Dendritic cell treated with granulocyte-macrophage colony-stimulating factor and Interleukin-4, amounts not matched to agents 40 ng/mL and 50 ng/mL, for 4 days (primary cell): ENCODE measurements around the gene APOBR.
"Not testable (repeated sequence)": the region's sequence is repeated elsewhere in the genome, so short reads cannot be mapped to it uniquely, and the experiment has no call there.

ENCODE experiments used
- H3K27ac Mint-ChIP-seq: one replicate; pipeline ENCODE4 v1.8.0; 2022; ENCODE audit warnings: mild to moderate bottlenecking, mixed read lengths
- H3K27me3 Mint-ChIP-seq: one replicate; pipeline ENCODE4 v1.8.0; 2022; ENCODE audit warnings: mild to moderate bottlenecking, mixed read lengths
- H3K36me3 Mint-ChIP-seq: one replicate; pipeline ENCODE4 v1.8.0; 2022; ENCODE audit warnings: low read depth, mixed read lengths
- H3K4me1 Mint-ChIP-seq: one replicate; pipeline ENCODE4 v1.8.0; 2022; ENCODE audit warnings: low read depth, mixed read lengths
- H3K4me3 Mint-ChIP-seq: one replicate; pipeline ENCODE4 v1.8.0; 2022; ENCODE audit warnings: mild to moderate bottlenecking, moderate library complexity, mixed read lengths
- H3K9me3 Mint-ChIP-seq: one replicate; pipeline ENCODE4 v1.8.0; 2022; ENCODE audit warnings: mixed read lengths
- intact Hi-C: fragments of 100-400 bp; cut with micrococcal nuclease; formaldehyde crosslinking; loops from one replicate; pipeline ENCODE4 v1.15.0; 2022

The APOBR gene

GRCh38 chr16:28494121-28494851, at the start of gene APOBR:
Gene APOBR, plus strand, starts transcription at chr16:28494643. Its CDS starts 39 bp downstream, at chr16:28494682.
- intact Hi-C loops: loop anchor here (1.0 to 5.0 kb wide), 3 partner anchors 12 to 217 kb away; partner anchors contain the start of genes IL27 and SGF29

GRCh38 chr16:28446388-28446787, 48.1 kb upstream of the APOBR start:
- H3K4me1 Mint-ChIP-seq, intact Hi-C loops, H3K9me3 Mint-ChIP-seq, H3K36me3 Mint-ChIP-seq, H3K27me3 Mint-ChIP-seq, H3K27ac Mint-ChIP-seq, H3K4me3 Mint-ChIP-seq: not testable (repeated sequence)

More at GRCh38 chr16:28494121-28494851, at the start of gene APOBR:
- Mint-ChIP-seq H3K27me3 (no peaks in the 10 kb centered on the region), H3K9me3 (no peaks in the 10 kb centered on the region), H3K4me1 (peaks cover 73% of the 10 kb centered on the region), H3K27ac (peak within 1 kb of the TSS; percentile 96), H3K36me3 (peaks cover 70% of the 10 kb centered on the region), H3K4me3 (peak within 1 kb of the TSS; percentile 88)

- H3K9me3 Mint-ChIP-seq, H3K27ac Mint-ChIP-seq, H3K27me3 Mint-ChIP-seq, intact Hi-C loops, H3K4me1 Mint-ChIP-seq, H3K36me3 Mint-ChIP-seq, H3K4me3 Mint-ChIP-seq: not testable (repeated sequence)
These were observed 47.4 kb upstream of the APOBR start for GRCh38 chr16:28447081-28447480.

- Mint-ChIP-seq H3K9me3 (no peaks in the 10 kb centered on the region), H3K4me3 (no peak overlapping the region), H3K36me3 (peaks cover 68% of the 10 kb centered on the region), H3K4me1 (peaks cover 3% of the 10 kb centered on the region), H3K27me3 (no peaks in the 10 kb centered on the region), H3K27ac (no peak overlapping the region)
- intact Hi-C loops: no loop called here
These were observed 20.7 kb upstream of the APOBR start for GRCh38 chr16:28473714-28474265.

GRCh38 chr16:28475221-28475620, 19.2 kb upstream of the APOBR start:
- intact Hi-C loops: no loop called here
- peaks cover 82% of the 10 kb centered on the region for H3K36me3 Mint-ChIP-seq
- H3K27me3 Mint-ChIP-seq: no peaks in the 10 kb centered on the region
- H3K9me3 Mint-ChIP-seq: no peaks in the 10 kb centered on the region
- no peak overlapping the region for H3K4me3 Mint-ChIP-seq
- peaks cover 4% of the 10 kb centered on the region for H3K4me1 Mint-ChIP-seq
- no peak overlapping the region for H3K27ac Mint-ChIP-seq

- H3K27ac Mint-ChIP-seq: no peak overlapping the region
- H3K27me3 Mint-ChIP-seq: no peaks in the 10 kb centered on the region
- intact Hi-C loops: no loop called here
- H3K9me3 Mint-ChIP-seq: no peaks in the 10 kb centered on the region
- peaks cover 4% of the 10 kb centered on the region for H3K4me1 Mint-ChIP-seq
- peaks cover 96% of the 10 kb centered on the region for H3K36me3 Mint-ChIP-seq
- H3K4me3 Mint-ChIP-seq: no peak overlapping the region
These were observed 17.0 kb upstream of the APOBR start for GRCh38 chr16:28477311-28477920.

GRCh38 chr16:28478506-28479180, 15.8 kb upstream of the APOBR start:
- Mint-ChIP-seq H3K27ac (no peak overlapping the region), H3K4me1 (peaks cover 4% of the 10 kb centered on the region), H3K4me3 (no peak overlapping the region), H3K27me3 (no peaks in the 10 kb centered on the region), H3K36me3 (peaks cover 100% of the 10 kb centered on the region), H3K9me3 (no peaks in the 10 kb centered on the region)
- intact Hi-C loops: no loop called here

GRCh38 chr16:28482026-28482425, 12.4 kb upstream of the APOBR start:
- Mint-ChIP-seq H3K9me3 (no peaks in the 10 kb centered on the region), H3K27me3 (no peaks in the 10 kb centered on the region), H3K36me3 (peaks cover 95% of the 10 kb centered on the region), H3K4me3 (no peak overlapping the region), H3K4me1 (peaks cover 5% of the 10 kb centered on the region), H3K27ac (no peak overlapping the region)
- intact Hi-C loops: no loop called here

- H3K36me3 Mint-ChIP-seq: peaks cover 95% of the 10 kb centered on the region
- H3K4me3 Mint-ChIP-seq, intact Hi-C loops, H3K27ac Mint-ChIP-seq, H3K9me3 Mint-ChIP-seq, H3K4me1 Mint-ChIP-seq, H3K27me3 Mint-ChIP-seq: not testable (repeated sequence)
These were observed 11.1 kb upstream of the APOBR start for GRCh38 chr16:28483361-28483760.

- Mint-ChIP-seq H3K27me3 (no peaks in the 10 kb centered on the region), H3K36me3 (peaks cover 89% of the 10 kb centered on the region), H3K4me1 (peaks cover 21% of the 10 kb centered on the region), H3K27ac (no peak overlapping the region), H3K9me3 (no peaks in the 10 kb centered on the region), H3K4me3 (no peak overlapping the region)
- intact Hi-C loops: no loop called here
These were observed 8.2 kb upstream of the APOBR start for GRCh38 chr16:28486266-28486665.

- Mint-ChIP-seq H3K27ac (peak overlapping the region; percentile 96), H3K9me3 (no peaks in the 10 kb centered on the region), H3K4me3 (peak overlapping the region; percentile 86), H3K4me1 (peaks cover 59% of the 10 kb centered on the region), H3K27me3 (no peaks in the 10 kb centered on the region), H3K36me3 (peaks cover 70% of the 10 kb centered on the region)
- intact Hi-C loops: loop anchor here (5.0 kb wide), 2 partner anchors 61 to 214 kb away; partner anchors contain the start of gene SGF29
These were observed 3.0 kb upstream of the APOBR start for GRCh38 chr16:28491230-28491969.

- no peaks in the 10 kb centered on the region for H3K9me3 Mint-ChIP-seq
- H3K4me3 Mint-ChIP-seq: peak within 1 kb of the TSS; percentile 88
- intact Hi-C loops: loop anchor here (5.0 kb wide), 2 partner anchors 60 to 215 kb away; partner anchors contain the start of gene SGF29
- H3K4me1 Mint-ChIP-seq: peaks cover 65% of the 10 kb centered on the region
- H3K27me3 Mint-ChIP-seq: no peaks in the 10 kb centered on the region
- peaks cover 70% of the 10 kb centered on the region for H3K36me3 Mint-ChIP-seq
- H3K27ac Mint-ChIP-seq: peak within 1 kb of the TSS; percentile 96
These were observed 2.4 kb upstream of the APOBR start, which contains the start of gene CLN3 for GRCh38 chr16:28491970-28492474. Gene CLN3, minus strand, starts transcription at chr16:28492074. Its CDS starts 315 bp downstream, at chr16:28491759.

GRCh38 chr16:28492511-28492910, 1.9 kb upstream of the APOBR start:
- Mint-ChIP-seq H3K27ac (peak overlapping the region; percentile 96), H3K4me3 (peak overlapping the region; percentile 86), H3K27me3 (no peaks in the 10 kb centered on the region), H3K9me3 (no peaks in the 10 kb centered on the region), H3K4me1 (peaks cover 65% of the 10 kb centered on the region), H3K36me3 (peaks cover 70% of the 10 kb centered on the region)
- intact Hi-C loops: loop anchor here (5.0 kb wide), 2 partner anchors 60 to 215 kb away; partner anchors contain the start of gene SGF29
